HUES48 (cell line): Measurements from ENCODE around the gene NEDD4L.
A peak's percentile ranks its signal among the peaks of the same experiment; 100 is the strongest.
"Not testable (repeated sequence)": the region's sequence is repeated elsewhere in the genome, so short reads cannot be mapped to it uniquely, and the experiment has no call there.

Experiments
- H3K27ac ChIP-seq: one replicate; pipeline ENCODE4 v1.7.0; 2013; ENCODE audit warnings: low read depth, low read length, inconsistent platforms
- H3K27me3 ChIP-seq: 2 replicates; pipeline ENCODE4 v1.6.1; 2013; ENCODE audit warnings: mild to moderate bottlenecking, low read length; ENCODE audit not compliant: control insufficient read depth, insufficient read depth
- H3K36me3 ChIP-seq: 2 replicates; pipeline ENCODE4 v1.6.1; 2013; ENCODE audit warnings: low read length; ENCODE audit not compliant: control insufficient read depth, insufficient read depth
- H3K4me1 ChIP-seq: 2 replicates; pipeline ENCODE4 v1.6.1; 2013; ENCODE audit warnings: mild to moderate bottlenecking, low read length; ENCODE audit not compliant: control insufficient read depth, insufficient read depth
- H3K4me3 ChIP-seq: 2 replicates; pipeline ENCODE4 v1.5.1; 2013; ENCODE audit warnings: mild to moderate bottlenecking, low read depth, low read length
- H3K9ac ChIP-seq: 2 replicates; pipeline ENCODE4 v1.6.1; 2013; ENCODE audit warnings: mild to moderate bottlenecking, low read depth, low read length, moderate library complexity
- H3K9me3 ChIP-seq: 2 replicates; pipeline ENCODE4 v1.6.1; 2013; ENCODE audit warnings: low read length; ENCODE audit not compliant: control insufficient read depth, insufficient read depth

The NEDD4L gene

DNA sequence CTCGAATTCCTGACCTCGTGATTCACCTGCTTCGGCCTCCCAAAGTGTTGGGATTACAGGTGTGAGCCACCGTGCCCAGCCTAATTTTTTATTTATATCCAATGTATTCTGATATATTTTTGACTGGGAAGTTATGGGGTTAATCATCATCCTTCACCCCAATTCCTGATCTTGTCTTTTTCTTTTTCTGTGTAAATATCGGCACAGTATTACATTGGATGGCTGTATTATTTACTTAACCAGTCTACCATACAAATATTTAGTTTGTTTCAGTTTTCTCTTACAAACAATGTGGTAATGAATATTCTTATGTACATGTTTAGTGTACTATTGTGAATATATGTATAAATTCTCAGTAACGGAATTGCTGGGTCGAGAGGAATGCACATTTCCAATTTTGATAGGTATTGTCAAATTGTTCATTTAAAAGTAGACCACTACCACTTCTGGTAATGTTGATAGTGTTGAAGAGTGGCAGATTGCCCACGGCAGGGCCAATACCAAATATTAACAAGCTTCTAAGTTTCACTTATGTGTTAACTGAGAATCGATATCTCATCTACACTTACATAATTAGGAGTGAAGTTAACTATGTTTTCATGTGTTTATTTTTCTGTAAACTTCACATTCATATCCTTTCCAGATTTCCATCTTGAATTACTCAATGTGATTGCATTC, 388.2 kb downstream of the NEDD4L start:
- no peak overlapping the region for H3K9ac ChIP-seq
- no peaks in the 10 kb centered on the region for H3K9me3 ChIP-seq
- H3K36me3 ChIP-seq, result no peaks in the 10 kb centered on the region
- no peak overlapping the region for H3K4me3 ChIP-seq
- no peaks in the 10 kb centered on the region for H3K27me3 ChIP-seq
- peaks cover 4% of the 10 kb centered on the region; the same call in 1 of the 2 replicates for H3K4me1 ChIP-seq
- no peak overlapping the region for H3K27ac ChIP-seq

DNA sequence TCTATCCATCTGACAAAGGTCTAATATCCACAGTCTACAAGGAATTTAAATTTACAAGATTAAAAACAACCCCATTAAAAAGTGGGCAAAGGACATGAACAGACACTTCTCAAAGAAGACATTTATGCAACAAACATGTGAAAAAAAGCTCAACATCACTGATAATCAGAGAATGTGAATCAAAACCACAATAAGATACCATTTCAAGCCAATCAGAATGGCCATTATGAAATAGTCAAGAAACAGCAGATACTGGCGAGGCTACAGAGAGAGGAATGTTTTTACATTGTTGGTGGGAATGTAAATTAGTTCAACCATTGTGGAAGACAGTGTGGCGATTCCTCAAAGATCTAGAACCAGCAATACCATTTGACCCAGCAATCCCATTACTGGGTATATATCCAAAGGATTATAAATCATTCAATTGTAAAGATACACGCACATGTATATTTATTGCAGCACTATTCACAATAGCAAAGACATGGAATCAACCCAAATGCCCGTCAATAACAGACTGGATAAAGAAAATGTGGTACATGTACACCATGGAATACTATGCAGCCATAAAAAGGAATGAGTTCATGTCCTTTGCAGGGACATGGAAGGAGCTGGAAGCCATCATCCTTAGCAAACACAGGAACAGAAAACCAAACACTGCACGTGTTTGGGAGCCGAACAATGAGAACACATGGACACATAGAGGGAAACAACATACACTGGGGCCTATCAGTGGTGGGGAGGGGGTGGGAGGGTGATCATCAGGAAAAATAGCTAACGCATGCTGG, 391.4 kb downstream of the NEDD4L start:
- not testable (repeated sequence) for H3K9me3 ChIP-seq, H3K4me3 ChIP-seq, H3K27me3 ChIP-seq, H3K36me3 ChIP-seq, H3K27ac ChIP-seq, H3K4me1 ChIP-seq, H3K9ac ChIP-seq

DNA sequence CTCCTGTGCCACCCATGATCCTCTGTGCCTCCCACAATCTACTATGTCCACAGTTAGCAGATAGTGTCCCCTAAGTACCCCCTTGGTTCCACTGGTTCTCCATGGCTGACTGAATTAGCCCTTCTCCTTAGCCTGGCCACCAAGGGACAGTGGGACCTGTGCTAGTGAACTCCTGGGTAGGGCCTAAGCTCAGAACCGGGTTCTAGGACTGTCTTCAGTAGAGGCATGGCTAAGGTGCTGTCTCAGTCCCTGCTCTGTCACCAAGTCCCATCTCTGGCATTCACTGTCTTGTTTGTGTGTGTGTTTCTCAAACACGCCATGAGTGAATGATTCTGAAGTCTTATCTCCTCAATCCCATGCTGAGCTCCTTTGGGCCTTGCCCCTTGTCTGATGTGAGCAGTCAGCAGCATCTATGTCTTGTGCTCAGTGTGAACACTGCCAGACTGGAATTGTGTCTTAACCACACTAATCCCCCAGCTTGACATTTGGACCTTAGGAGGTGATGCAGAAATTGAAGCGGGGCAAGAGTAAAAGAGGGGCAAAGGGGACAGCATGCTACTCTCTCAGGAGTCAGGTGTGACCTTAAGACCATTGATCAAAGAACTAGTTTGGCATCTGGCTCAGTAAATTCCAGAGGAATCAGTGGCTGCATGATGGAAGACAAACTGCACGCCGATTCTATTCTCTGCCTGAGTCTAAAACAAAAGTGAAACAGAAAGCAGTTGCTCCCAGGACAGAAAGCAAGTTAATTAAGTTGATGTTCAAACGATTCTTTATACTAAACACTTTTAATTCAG, 394.3 kb downstream of the NEDD4L start:
- no peaks in the 10 kb centered on the region for H3K36me3 ChIP-seq
- H3K4me1 ChIP-seq, result peaks cover 6% of the 10 kb centered on the region; the same call in 1 of the 2 replicates
- peak overlapping the region; percentile 9 for H3K27ac ChIP-seq
- no peak overlapping the region for H3K9ac ChIP-seq
- no peaks in the 10 kb centered on the region for H3K27me3 ChIP-seq
- H3K9me3 ChIP-seq, result no peaks in the 10 kb centered on the region
- H3K4me3 ChIP-seq, result no peak overlapping the region

DNA sequence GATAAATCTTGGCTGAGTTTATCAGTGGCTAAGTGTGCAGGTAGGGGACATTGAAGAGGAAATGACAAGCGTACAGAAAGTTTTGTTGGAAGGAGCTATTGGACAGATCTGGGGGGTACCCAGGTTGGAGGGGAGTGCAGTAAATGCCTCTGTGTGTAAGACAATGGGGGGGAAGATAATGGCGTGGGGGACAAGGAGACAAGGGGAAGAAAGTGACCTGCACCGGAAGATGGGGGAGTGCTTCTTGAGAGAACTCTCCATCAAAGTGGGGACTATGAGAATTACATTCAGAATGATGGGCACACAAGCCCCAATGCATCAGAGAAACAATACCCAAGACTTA, 394.9 kb downstream of the NEDD4L start:
- H3K4me3 ChIP-seq, result no peak overlapping the region
- no peaks in the 10 kb centered on the region for H3K27me3 ChIP-seq
- no peak overlapping the region for H3K9ac ChIP-seq
- peaks cover 11% of the 10 kb centered on the region for H3K4me1 ChIP-seq
- H3K9me3 ChIP-seq, result no peaks in the 10 kb centered on the region
- no peaks in the 10 kb centered on the region for H3K36me3 ChIP-seq
- no peak overlapping the region for H3K27ac ChIP-seq

DNA sequence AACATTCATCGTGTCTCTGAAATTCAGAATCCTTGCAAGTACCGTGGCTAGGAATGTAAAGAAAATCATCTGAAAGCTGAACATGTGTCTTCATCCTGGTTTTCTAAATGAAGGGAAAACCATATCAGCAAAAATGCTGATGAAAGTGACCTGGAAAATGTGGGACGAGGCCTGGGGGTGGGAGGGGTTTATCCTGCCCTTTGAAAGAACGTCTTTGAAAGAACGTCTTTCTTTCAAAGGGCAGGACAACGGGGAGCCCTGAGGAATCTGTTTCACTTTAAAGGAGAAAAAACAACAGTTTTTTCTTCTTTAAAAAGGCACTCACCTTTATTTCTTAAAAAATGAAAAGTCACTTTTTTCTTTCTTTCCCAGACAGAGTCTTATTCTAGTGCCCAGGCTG, 399.6 kb downstream of the NEDD4L start:
- H3K9me3 ChIP-seq, result no peaks in the 10 kb centered on the region
- H3K4me3 ChIP-seq, result no peak overlapping the region
- no peaks in the 10 kb centered on the region for H3K27me3 ChIP-seq
- H3K9ac ChIP-seq, result no peak overlapping the region
- H3K4me1 ChIP-seq, result peaks cover 34% of the 10 kb centered on the region
- H3K36me3 ChIP-seq, result no peaks in the 10 kb centered on the region
- H3K27ac ChIP-seq, result no peak overlapping the region

DNA sequence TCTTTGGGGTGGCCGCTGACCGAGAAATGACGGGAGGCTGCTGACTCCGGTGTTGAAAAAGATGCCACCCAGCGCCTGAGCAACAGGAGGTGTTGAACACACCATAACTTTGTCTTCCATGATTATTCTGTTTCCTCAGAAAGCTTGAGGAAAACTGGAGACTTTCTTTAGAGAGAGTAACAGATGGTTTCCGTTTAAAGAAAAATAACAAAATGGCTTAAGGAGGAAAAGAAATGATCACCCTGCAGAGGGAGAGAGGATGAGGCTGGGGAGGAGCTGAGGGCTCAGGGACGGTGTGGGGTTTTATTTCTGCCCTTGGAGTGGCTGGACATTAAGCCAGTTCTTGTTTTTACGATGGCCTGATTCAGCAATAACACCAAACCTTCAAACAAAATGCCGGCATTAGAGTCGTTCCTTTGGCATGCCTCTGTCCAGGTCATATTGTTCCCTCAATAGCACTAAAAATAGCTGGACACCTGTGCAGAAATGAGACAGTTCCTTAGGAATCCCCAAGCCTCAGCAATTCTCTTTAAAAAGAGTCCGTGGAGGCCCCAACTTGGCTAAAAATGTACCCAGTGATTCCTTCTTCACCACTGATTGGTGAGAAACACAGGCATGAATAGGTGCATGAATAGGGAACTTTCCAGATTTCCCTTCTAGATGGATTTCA, 402.5 kb downstream of the NEDD4L start:
- Histone ChIP-seq H3K36me3 (no peaks in the 10 kb centered on the region), H3K27ac (peak overlapping the region; percentile 16), H3K9ac (no peak overlapping the region), H3K4me3 (no peak overlapping the region), H3K27me3 (no peaks in the 10 kb centered on the region), H3K4me1 (peaks cover 34% of the 10 kb centered on the region), H3K9me3 (no peaks in the 10 kb centered on the region)

DNA sequence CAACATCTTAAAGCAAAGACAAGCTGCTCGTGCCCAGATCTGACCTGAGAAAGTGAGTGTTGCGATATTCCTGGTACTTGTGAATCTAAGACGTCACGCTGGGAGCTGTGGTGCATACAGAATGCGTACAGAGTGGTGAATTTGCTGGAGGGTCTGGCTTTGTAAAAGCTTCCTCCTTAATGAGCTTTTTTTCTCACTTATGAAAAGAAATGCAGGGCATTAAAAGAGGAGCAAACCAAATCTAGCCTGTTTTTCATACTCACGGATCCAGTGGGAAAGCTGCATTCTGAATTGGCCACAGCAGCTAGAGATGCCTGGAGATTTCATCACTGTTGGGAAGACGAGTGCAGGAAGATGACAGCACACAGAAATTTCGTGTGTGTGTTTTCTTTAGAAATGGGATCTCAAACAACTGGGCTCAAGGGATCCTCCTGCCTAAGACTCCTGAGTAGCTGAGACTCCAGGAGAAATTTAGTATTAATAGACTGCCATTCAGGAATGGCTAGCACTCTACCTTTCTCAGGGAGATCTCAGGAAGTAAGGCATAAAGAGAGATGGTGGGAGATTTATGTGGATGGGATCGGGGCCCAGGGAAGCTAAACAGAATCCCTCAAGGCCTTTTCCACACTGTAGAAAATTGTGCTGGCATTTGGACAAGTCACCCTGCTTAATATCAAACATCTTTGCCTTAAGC, 403.5 kb downstream of the NEDD4L start:
- no peaks in the 10 kb centered on the region for H3K9me3 ChIP-seq
- no peak overlapping the region for H3K9ac ChIP-seq
- H3K27me3 ChIP-seq, result no peaks in the 10 kb centered on the region
- no peaks in the 10 kb centered on the region for H3K36me3 ChIP-seq
- H3K4me3 ChIP-seq, result no peak overlapping the region
- peak overlapping the region; percentile 16 for H3K27ac ChIP-seq
- peaks cover 34% of the 10 kb centered on the region for H3K4me1 ChIP-seq

DNA sequence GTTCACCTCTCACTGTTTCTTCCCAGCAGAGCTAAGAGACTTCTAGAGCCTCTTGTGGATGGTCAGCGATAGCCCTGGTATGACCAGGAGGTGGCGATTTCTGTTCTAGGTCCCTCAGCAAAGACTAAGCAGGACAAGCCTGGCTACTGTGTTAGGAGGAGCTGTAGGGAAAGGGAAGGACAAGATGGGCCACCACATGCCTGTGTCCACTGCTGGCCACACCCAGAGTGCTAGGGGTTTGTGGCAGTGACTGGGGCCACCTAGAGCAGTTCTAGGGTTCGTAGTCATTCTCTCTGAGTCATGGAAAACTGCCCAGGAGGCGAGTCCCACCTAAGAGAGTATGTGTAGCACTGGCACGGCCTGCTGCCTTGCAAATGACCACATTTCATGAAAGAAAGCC, 405.4 kb downstream of the NEDD4L start:
- Histone ChIP-seq H3K27me3 (no peaks in the 10 kb centered on the region), H3K9me3 (no peaks in the 10 kb centered on the region), H3K4me1 (peaks cover 18% of the 10 kb centered on the region), H3K27ac (no peak overlapping the region), H3K4me3 (no peak overlapping the region), H3K9ac (no peak overlapping the region), H3K36me3 (no peaks in the 10 kb centered on the region)
